Heart right ventricle (tissue), 16 donors: ENCODE measurements around the gene GNAO1. TPM values are rescaled to one million over a fixed set of nuclear protein-coding genes. Genes with fewer than 3 reads are reported as not detected.

Experiments
- ATAC-seq, 8 donors: fragments of 200-7000 bp; cut with Tn5 transposase; one replicate each; pipeline ENCODE4 v1.9.1; 2020; ENCODE audit warnings: mild to moderate bottlenecking in 8 of 8, moderate library complexity in 8 of 8, moderate number of reproducible peaks in 1 of 8
- DNase-seq, 2 donors: peaks; one replicate each; pipeline ENCODE4 v3.0.0-alpha.2; 2020
- H3K27ac ChIP-seq, 10 donors: fragments of 200-600 bp; sonication (generic) in 2 of 10; one replicate each; pipeline versions ENCODE4 v1.5.0 to v1.8.0; 2020 to 2022; ENCODE audit warnings: mild to moderate bottlenecking in 3 of 10
- H3K27me3 ChIP-seq, 7 donors: fragments of 200-600 bp; one replicate each; pipeline ENCODE4 v1.8.0; 2021 to 2022; ENCODE audit warnings: mild to moderate bottlenecking in 2 of 7
- H3K36me3 ChIP-seq, 9 donors: fragments of 200-600 bp; sonication (generic) in 1 of 9; one replicate each; pipeline versions ENCODE4 v1.5.0 to v1.8.0; 2020 to 2022; ENCODE audit warnings: mild to moderate bottlenecking in 2 of 9
- H3K4me1 ChIP-seq, 9 donors: fragments of 200-600 bp; sonication (generic) in 1 of 9; one replicate each; pipeline versions ENCODE4 v1.5.0 to v1.8.0; 2020 to 2022; ENCODE audit warnings: mild to moderate bottlenecking in 4 of 9
- H3K4me3 ChIP-seq, 10 donors: fragments of 200-600 bp; sonication (generic) in 2 of 10; one replicate each; pipeline versions ENCODE4 v1.5.0 to v1.8.0; 2020 to 2022; ENCODE audit warnings: mild to moderate bottlenecking in 7 of 10, moderate library complexity in 2 of 10
- H3K9me3 ChIP-seq, 11 donors: fragments of 200-600 bp in 10 of 11; sonication (generic) in 2 of 11; one replicate each; pipeline versions ENCODE4 v1.5.0 to v1.8.0; 2013 to 2022; ENCODE audit warnings: mild to moderate bottlenecking in 2 of 11, control low read depth in 1 of 11, moderate library complexity in 1 of 11
- WGBS, 2 donors: extraction: QIAGEN DNeasy Blood & Tissue Kit; methylation state at CpG; one replicate each; pipeline ENCODE4 v1.1.7; 2013; ENCODE audit warnings: inconsistent platforms in 1 of 2; 5-methylcytosine and 5-hydroxymethylcytosine counted together
- intact Hi-C, 10 donors: fragments of 100-400 bp; cut with DNase I; formaldehyde crosslinking; loops; one replicate each; pipeline versions ENCODE4 v1.11.1 to v1.14.2; 2022
- polyA plus RNA-seq, 2 donors: library from polyadenylated mRNA; stranded (reverse); fragments of 200-250 nt; gene quantifications; one replicate each; pipeline ENCODE4 v1.2.3, GENCODE V29; 2013
- total RNA-seq, 10 donors: library from RNA; stranded (reverse); fragmentation: NEBNext Ultra II Directional in 3 of 10; extraction: Animal tissue kit (Norgen Biotek cat#: 25700) in 3 of 10; gene quantifications; one replicate each; pipeline versions ENCODE4 v1.2.1 to v1.2.4, GENCODE V29; 2021 to 2023
- TF ChIP-seq, protein P1 (sequence below), 9 donors: fragments of 200-600 bp; sonication (generic) in 2 of 9; IDR thresholded peaks; one replicate each; pipeline versions ENCODE4 v1.5.0 to v1.8.0; 2021 to 2022; ENCODE audit warnings: antibody characterized with exemption in 9 of 9, mild to moderate bottlenecking in 5 of 9, moderate library complexity in 1 of 9
- donor health status: Arrhythmogenic right ventricular cardiomyopathy.
- donor health status: ischemic (EF 13 %, LVEDD 7.1; RV severe dilation, severe dysfunction).
- donor health status: healthy with polysubstance abuse.
- donor health status: DM: no; HTN: yes; CAD: no.
- donor health status: DM: no; HTN: no; CAD: no.
- donor health status: ischemic (EF 25% LVEDD 6.9; RV normal size, moderate dysfunction).
- donor health status: ischemic (EF 25% LVEDD 5.7; RV mildly dilated, moderate dysfunction).
- donor health status: healthy.
- donor health status: DM: yes; HTN: yes; CAD: no.
- donor health status: Ischemic cardiomyopathy.
- donor health status: ischemic (EF 35%, LVEDD 5.7; RV mildly dilated, moderate dysfunction).
- donor health status: nonischemic (EF 11% LVEDD 7.7; RV severe dilation, severe dysfunction).
- donor health status: DM: yes; HTN: yes; CAD: no.
- donor health status: PGD.
- donor health status: ischemic (EF 29% LVEDD 5.4; RV normal size, mild dysfunction).
- donor health status: nonischemic (EF 23%, LVEDD 6.1; RV moderate dilation, normal function).

GNAO1 gene
- total and polyA plus RNA-seq, 12 donors, result 1.4 to 36.7 (median 13.5) TPM

DNA sequence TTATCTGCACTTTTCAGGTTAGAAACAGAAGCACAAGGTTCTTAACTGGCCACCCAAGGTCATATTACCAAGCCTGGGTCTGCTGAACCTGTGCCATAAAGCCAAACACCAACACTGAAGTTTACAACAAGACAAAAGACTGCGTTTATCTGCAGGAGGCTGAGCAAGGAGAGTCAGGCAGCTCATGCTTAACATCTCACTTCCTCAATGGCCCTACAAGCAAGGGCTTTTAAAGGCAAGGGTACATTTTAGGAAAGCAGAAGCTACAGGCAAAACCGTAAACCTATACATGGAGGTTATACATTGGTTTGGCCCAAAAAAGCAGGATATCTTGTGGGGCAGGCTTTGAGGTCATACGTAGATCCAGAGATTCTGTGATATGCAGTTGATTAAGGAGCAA is 91.2 kb downstream of the GNAO1 start:
- Histone ChIP-seq H3K36me3 (no peaks in the 10 kb centered on the region), H3K4me1 (peaks cover 0 to under 1% (median 0%) of the 10 kb centered on the region in 9 donors), H3K9me3 (no peaks in the 10 kb centered on the region), H3K27ac (no peak overlapping the region), H3K27me3 (no peaks in the 10 kb centered on the region), H3K4me3 (no peak overlapping the region)
- DNase-seq (no peak), ATAC-seq (no peak)
- 76 to 86% methylated on average over 3 of the region's 3 CpGs for WGBS, 2 donors
- intact Hi-C loops, result no loop called here
- TF ChIP-seq, protein P1, sequence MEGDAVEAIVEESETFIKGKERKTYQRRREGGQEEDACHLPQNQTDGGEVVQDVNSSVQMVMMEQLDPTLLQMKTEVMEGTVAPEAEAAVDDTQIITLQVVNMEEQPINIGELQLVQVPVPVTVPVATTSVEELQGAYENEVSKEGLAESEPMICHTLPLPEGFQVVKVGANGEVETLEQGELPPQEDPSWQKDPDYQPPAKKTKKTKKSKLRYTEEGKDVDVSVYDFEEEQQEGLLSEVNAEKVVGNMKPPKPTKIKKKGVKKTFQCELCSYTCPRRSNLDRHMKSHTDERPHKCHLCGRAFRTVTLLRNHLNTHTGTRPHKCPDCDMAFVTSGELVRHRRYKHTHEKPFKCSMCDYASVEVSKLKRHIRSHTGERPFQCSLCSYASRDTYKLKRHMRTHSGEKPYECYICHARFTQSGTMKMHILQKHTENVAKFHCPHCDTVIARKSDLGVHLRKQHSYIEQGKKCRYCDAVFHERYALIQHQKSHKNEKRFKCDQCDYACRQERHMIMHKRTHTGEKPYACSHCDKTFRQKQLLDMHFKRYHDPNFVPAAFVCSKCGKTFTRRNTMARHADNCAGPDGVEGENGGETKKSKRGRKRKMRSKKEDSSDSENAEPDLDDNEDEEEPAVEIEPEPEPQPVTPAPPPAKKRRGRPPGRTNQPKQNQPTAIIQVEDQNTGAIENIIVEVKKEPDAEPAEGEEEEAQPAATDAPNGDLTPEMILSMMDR (IDR thresholded peaks at IDR 0.05), result no peak

DNA sequence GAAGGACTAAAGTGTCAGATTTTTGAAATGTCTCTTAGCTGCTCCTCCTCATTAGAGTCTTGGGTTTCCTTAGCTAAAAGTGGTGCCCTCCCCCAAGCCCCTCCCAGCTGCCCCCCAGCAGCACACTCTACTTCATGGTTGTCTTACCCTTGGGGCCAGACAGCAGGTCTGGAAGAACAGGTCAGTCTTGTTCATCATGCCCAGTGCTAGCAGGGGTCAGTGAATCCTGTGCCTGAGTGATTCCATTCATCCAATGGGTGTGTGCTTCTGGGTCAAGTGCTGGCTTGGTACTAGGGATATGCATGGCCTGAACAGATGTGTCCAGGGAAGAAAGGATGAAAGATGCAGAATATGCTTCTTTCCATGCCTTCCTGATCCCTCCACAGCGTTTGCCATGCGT is 93.2 kb downstream of the GNAO1 start:
- Histone ChIP-seq H3K4me1 (peaks cover 0 to 6% (median 0%) of the 10 kb centered on the region in 9 donors), H3K4me3 (no peak overlapping the region), H3K9me3 (no peaks in the 10 kb centered on the region), H3K36me3 (no peaks in the 10 kb centered on the region), H3K27me3 (no peaks in the 10 kb centered on the region), H3K27ac (no peak overlapping the region)
- WGBS, 2 donors, result 90 to 96% methylated on average over 2 of the region's 2 CpGs
- intact Hi-C loops, result no loop called here
- DNase-seq (no peak), ATAC-seq (no peak)
- TF ChIP-seq, protein P1 (IDR thresholded peaks at IDR 0.05), result no peak

DNA sequence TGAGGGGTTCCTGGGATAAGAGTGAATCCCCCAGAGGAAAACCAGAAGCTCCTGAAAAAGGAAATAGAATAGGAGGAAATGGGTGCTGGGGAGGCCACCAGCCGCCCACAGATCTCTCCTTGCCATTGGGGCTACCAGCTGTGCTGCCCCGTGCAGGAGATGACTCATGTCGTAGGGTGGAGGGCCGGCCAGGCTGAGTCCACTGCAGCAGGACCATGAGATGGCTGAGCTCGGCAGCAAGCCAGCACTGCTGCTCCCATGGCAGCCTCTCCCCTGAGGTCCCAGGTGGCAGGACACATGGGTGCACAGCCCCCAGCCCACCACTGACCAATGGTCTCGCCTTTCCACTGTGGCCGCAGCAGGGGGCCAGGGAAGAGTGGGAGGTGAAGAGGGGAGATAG is 95.5 kb downstream of the GNAO1 start:
- TF ChIP-seq, protein P1 (IDR thresholded peaks at IDR 0.05), result no peak
- 82 to 83% methylated on average over 7 of the region's 7 CpGs for WGBS, 2 donors

DNA sequence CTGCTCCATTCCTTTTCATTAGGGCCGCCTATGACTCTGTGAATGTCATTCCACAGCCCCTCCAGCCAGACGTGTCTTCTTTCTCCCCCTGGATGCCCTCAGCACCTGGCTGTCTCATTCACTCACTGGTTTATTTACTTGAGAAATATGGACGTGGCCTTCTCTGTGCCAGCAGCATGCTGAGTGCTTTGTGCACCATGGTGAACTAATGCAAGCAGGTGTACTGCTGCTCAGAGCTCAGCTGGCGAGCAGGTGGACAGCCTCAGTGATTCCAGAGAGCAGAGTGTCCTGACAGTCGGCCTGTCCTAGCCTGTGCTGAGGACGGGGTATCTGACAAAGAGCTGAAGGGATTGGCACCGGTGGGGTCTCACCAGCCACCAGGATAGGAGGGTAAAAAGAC is 96.7 kb downstream of the GNAO1 start:
- TF ChIP-seq, protein P1 (IDR thresholded peaks at IDR 0.05), result no peak
- no peaks in the 10 kb centered on the region for H3K9me3 ChIP-seq
- no peak overlapping the region for H3K27ac ChIP-seq
- H3K36me3 ChIP-seq, result no peaks in the 10 kb centered on the region
- intact Hi-C loops, result no loop called here
- H3K27me3 ChIP-seq, result no peaks in the 10 kb centered on the region
- ATAC-seq, result peak in 1 of 8 donors; percentile 28
- 91 to 96% methylated on average over 7 of the region's 7 CpGs for WGBS, 2 donors
- H3K4me1 ChIP-seq, result peaks cover 0 to 18% (median 5%) of the 10 kb centered on the region in 9 donors
- no peak overlapping the region for H3K4me3 ChIP-seq
- DNase-seq, result no peak

More for the DNA sequence above, 95.5 kb downstream of the GNAO1 start:
- Histone ChIP-seq H3K4me1 (peaks cover 0 to 13% (median 4%) of the 10 kb centered on the region in 9 donors), H3K36me3 (no peaks in the 10 kb centered on the region), H3K4me3 (no peak overlapping the region), H3K27ac (no peak overlapping the region), H3K9me3 (no peaks in the 10 kb centered on the region), H3K27me3 (no peaks in the 10 kb centered on the region)
- no peak for ATAC-seq
- no peak for DNase-seq
- intact Hi-C loops, result no loop called here
